Thoracic aorta (tissue), 2 donors: Measurements from ENCODE around the gene TRPM3. TPM values are rescaled to one million over a fixed set of nuclear protein-coding genes. Genes with fewer than 3 reads are reported as not detected.

Experiments
- ATAC-seq: fragments of 150-250 bp; one replicate; pipeline ENCODE4 v1.8.0; 2017; ENCODE audit warnings: low read depth; ENCODE audit not compliant: insufficient number of reproducible peaks, low FRiP score
- DNase-seq: peaks from one replicate; pipeline ENCODE4 v3.0.0-alpha.2; 2020; ENCODE audit warnings: low spot score
- H3K27ac ChIP-seq, 2 donors: fragments of 200-600 bp; sonication (generic); 1 replicate in 1 of 2; 2 replicates in 1 of 2; pipeline ENCODE4 v1.5.1; 2016; ENCODE audit warnings: mild to moderate bottlenecking in 2 of 2, moderate library complexity in 2 of 2
- H3K27me3 ChIP-seq: fragments of 200-600 bp; sonication (generic); replicated peaks from 2 replicates; pipeline ENCODE4 v1.6.0; 2016; ENCODE audit warnings: mild to moderate bottlenecking; ENCODE audit not compliant: insufficient read depth
- H3K36me3 ChIP-seq: fragments of 200-600 bp; sonication (generic); one replicate; pipeline ENCODE4 v1.5.1; 2016
- H3K4me1 ChIP-seq, 2 donors: fragments of 200-600 bp; sonication (generic); 1 replicate in 1 of 2; 2 replicates in 1 of 2; pipeline versions ENCODE4 v1.5.1 to v1.6.0; 2016; ENCODE audit warnings: low read depth in 2 of 2, mild to moderate bottlenecking in 1 of 2; ENCODE audit not compliant: control insufficient read depth in 1 of 2
- H3K4me3 ChIP-seq: fragments of 200-600 bp; sonication (generic); 2 replicates; pipeline ENCODE4 v1.5.1; 2016; ENCODE audit warnings: mild to moderate bottlenecking
- H3K9me3 ChIP-seq: fragments of 200-600 bp; sonication (generic); 2 replicates; pipeline ENCODE4 v1.5.1; 2016
- total RNA-seq, 2 donors: library from RNA; depleted of rRNA; stranded (reverse); fragments of >200 nt; gene quantifications; one replicate each; pipeline versions ENCODE4 v1.1.0 to v1.2.3, GENCODE V29; 2016
- TF ChIP-seq, protein P1 (sequence below): fragments of 200-600 bp; sonication (generic); IDR thresholded peaks from one replicate; pipeline ENCODE4 v1.5.1; 2019; ENCODE audit warnings: antibody characterized with exemption

The TRPM3 gene
- total RNA-seq, 2 donors from 2014 or later: 2.1 to 5.0 TPM

DNA sequence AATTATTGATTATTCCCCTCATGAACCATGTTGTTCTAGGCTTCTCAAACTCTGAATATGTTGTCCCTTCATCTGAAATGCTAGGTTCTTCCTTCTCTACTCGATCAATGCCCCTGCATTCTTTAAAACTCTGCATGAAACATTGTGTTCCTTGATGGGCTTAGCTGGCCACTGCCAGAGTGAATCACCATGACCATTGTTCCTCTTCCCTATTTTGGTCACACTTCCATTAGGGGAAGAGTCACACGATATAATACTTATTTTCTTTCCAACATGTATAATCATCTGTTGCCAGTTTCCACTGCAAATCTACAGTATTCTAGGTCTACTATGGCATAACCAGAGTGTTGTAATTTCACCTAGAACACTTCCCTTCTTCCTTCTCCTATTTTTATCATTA is 247.9 kb downstream of the TRPM3 start:
- H3K27ac ChIP-seq: no peak overlapping the region
- no peak overlapping the region for H3K4me3 ChIP-seq
- DNase-seq: no peak
- TF ChIP-seq, protein P1, sequence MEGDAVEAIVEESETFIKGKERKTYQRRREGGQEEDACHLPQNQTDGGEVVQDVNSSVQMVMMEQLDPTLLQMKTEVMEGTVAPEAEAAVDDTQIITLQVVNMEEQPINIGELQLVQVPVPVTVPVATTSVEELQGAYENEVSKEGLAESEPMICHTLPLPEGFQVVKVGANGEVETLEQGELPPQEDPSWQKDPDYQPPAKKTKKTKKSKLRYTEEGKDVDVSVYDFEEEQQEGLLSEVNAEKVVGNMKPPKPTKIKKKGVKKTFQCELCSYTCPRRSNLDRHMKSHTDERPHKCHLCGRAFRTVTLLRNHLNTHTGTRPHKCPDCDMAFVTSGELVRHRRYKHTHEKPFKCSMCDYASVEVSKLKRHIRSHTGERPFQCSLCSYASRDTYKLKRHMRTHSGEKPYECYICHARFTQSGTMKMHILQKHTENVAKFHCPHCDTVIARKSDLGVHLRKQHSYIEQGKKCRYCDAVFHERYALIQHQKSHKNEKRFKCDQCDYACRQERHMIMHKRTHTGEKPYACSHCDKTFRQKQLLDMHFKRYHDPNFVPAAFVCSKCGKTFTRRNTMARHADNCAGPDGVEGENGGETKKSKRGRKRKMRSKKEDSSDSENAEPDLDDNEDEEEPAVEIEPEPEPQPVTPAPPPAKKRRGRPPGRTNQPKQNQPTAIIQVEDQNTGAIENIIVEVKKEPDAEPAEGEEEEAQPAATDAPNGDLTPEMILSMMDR: no peak
- H3K4me1 ChIP-seq: peaks cover 0 to 4% of the 10 kb centered on the region in 2 donors
- no peaks in the 10 kb centered on the region for H3K36me3 ChIP-seq
- ATAC-seq: no peak
- H3K9me3 ChIP-seq: no peaks in the 10 kb centered on the region
- no peaks in the 10 kb centered on the region for H3K27me3 ChIP-seq

DNA sequence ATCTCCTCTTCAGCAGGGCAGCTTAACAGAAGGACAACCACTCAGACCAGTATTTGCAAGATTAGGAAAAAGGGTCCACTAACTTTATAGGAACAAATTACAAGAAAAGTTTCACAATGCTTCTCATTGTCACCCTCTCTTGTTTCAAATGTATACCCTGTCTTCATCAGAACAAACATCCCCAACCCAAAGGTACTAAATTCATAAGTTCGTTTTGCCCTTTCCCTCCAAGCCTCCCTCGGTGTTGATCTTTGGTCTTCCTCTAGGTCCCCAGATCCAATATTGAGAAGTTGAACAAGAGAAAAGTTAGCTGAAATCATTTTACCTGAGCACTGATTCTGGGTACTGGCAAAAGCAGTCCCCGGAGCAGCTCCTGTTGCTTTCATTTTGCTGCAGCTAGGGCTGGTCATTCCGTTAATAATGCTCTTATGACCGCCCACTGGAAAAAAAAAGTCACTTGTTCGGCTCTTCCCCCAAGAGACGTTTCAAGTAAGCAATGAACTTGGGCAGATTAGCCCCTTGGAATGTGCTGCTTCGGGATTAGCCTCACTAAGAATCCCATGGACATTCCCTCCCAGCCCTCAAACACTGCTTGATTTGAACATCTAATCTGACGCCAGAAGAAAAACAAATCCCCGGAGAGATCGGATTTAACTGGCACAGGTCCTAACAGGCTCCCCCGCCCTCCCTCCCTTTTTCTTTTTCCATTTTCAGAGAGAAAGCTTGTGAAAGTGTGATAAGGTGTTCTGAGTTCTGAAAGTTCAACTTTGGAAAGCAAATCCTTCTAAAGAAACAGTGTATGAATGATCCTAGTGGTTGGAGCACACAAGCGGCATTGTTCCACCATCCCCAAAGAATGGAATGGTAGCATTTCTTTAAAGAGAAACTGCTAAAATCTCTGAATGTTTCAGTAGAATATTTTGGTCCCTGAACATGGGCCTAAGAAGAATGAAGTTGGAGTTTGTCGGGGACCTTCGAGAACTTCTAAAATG is 252.5 kb downstream of the TRPM3 start:
- H3K36me3 ChIP-seq: no peaks in the 10 kb centered on the region
- DNase-seq (no peak), ATAC-seq (peak; percentile 76)
- no peaks in the 10 kb centered on the region for H3K27me3 ChIP-seq
- H3K4me3 ChIP-seq: peak overlapping the region; percentile 75
- peak overlapping the region; percentile 49 to 64 for H3K27ac ChIP-seq
- TF ChIP-seq, protein P1: no peak
- peaks cover 4 to 8% of the 10 kb centered on the region in 2 donors for H3K4me1 ChIP-seq
- H3K9me3 ChIP-seq: no peaks in the 10 kb centered on the region

DNA sequence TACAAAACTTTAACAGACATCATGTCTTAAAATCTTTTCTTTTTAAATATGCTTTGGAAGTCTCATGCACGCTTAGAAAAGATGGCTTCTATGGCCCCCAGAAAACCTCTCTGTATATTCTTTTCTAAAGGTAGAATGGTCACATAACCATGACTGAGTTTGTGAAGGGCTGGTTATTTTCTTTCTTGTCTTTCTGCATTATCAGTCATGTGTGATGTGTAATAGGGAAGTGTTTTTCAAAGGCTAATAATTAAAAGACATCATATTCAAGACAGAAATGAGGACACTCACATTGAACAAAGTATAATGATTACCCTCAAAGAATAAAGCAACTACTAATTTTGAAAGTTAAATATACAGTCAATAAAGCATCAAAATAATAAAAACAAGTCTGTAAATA is 253.4 kb downstream of the TRPM3 start:
- ATAC-seq (no peak), DNase-seq (no peak)
- peaks cover 4 to 8% of the 10 kb centered on the region in 2 donors for H3K4me1 ChIP-seq
- H3K27ac ChIP-seq: peak overlapping the region in 1 of 2 donors; percentile 64
- peak overlapping the region; percentile 75 for H3K4me3 ChIP-seq
- TF ChIP-seq, protein P1: no peak
- no peaks in the 10 kb centered on the region for H3K9me3 ChIP-seq
- H3K27me3 ChIP-seq: no peaks in the 10 kb centered on the region
- no peaks in the 10 kb centered on the region for H3K36me3 ChIP-seq

GRCh38 chr9:70865471-70865870 is 255.9 kb downstream of the TRPM3 start:
- ATAC-seq (no peak), DNase-seq (no peak)
- Histone ChIP-seq H3K27ac (no peak overlapping the region), H3K36me3 (no peaks in the 10 kb centered on the region), H3K27me3 (no peaks in the 10 kb centered on the region), H3K4me3 (no peak overlapping the region), H3K9me3 (no peaks in the 10 kb centered on the region), H3K4me1 (peaks cover 4 to 8% of the 10 kb centered on the region in 2 donors)
- TF ChIP-seq, protein P1: no peak

DNA sequence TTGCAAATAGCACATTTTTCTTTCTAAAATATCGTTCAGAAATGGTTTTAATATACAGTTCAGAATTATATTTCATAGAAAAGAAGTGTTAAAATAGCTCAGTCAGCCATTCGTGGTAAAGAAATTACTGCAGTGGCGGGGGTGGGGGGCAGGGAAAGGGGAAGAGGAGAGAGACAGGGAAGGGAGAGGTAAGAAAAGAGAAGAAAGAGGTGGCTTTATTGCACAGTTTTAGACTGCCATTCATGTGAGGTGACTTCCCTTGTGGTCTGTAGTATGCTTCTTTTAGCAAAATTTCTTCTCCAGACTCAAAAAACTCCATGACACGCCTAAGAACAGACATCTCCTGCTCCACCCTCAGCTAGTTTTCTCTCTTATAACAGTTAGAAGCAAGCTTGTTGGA is 259.6 kb downstream of the TRPM3 start:
- Histone ChIP-seq H3K4me3 (no peak overlapping the region), H3K36me3 (no peaks in the 10 kb centered on the region), H3K27ac (no peak overlapping the region), H3K9me3 (no peaks in the 10 kb centered on the region), H3K27me3 (no peaks in the 10 kb centered on the region), H3K4me1 (no peaks in the 10 kb centered on the region)
- ATAC-seq (no peak), DNase-seq (no peak)
- TF ChIP-seq, protein P1: no peak
